Measurements from ENCODE around the gene ADISSP.

Gene ADISSP

GRCh38 chr20:3751305-3751674 lies 16.3 kb downstream of the ADISSP start:
- TF ChIP-seq, protein P1, sequence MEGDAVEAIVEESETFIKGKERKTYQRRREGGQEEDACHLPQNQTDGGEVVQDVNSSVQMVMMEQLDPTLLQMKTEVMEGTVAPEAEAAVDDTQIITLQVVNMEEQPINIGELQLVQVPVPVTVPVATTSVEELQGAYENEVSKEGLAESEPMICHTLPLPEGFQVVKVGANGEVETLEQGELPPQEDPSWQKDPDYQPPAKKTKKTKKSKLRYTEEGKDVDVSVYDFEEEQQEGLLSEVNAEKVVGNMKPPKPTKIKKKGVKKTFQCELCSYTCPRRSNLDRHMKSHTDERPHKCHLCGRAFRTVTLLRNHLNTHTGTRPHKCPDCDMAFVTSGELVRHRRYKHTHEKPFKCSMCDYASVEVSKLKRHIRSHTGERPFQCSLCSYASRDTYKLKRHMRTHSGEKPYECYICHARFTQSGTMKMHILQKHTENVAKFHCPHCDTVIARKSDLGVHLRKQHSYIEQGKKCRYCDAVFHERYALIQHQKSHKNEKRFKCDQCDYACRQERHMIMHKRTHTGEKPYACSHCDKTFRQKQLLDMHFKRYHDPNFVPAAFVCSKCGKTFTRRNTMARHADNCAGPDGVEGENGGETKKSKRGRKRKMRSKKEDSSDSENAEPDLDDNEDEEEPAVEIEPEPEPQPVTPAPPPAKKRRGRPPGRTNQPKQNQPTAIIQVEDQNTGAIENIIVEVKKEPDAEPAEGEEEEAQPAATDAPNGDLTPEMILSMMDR (conservative IDR thresholded peaks at IDR 0.05; ENCODE audit: control insufficient read depth, insufficient read depth, low read depth, low read length) = no peak
- DNase-seq (ENCODE audit: low read depth) = no peak
- no peak overlapping the region for H3K4me3 ChIP-seq (ENCODE audit: control insufficient read depth, low read depth, low read length)

GRCh38 chr20:3749689-3750531 lies 17.6 kb downstream of the ADISSP start:
- TF ChIP-seq, protein P1 (conservative IDR thresholded peaks at IDR 0.05; ENCODE audit: control insufficient read depth, insufficient read depth, low read depth, low read length) = no peak
- H3K4me3 ChIP-seq (ENCODE audit: control insufficient read depth, low read depth, low read length) = no peak overlapping the region
- no peak for DNase-seq (ENCODE audit: low read depth)

GRCh38 chr20:3749087-3749688 lies 18.4 kb downstream of the ADISSP start:
- DNase-seq (ENCODE audit: low read depth) = no peak
- H3K4me3 ChIP-seq (ENCODE audit: control insufficient read depth, low read depth, low read length) = no peak overlapping the region
- TF ChIP-seq, protein P1 (conservative IDR thresholded peaks at IDR 0.05; ENCODE audit: control insufficient read depth, insufficient read depth, low read depth, low read length) = no peak

DNA sequence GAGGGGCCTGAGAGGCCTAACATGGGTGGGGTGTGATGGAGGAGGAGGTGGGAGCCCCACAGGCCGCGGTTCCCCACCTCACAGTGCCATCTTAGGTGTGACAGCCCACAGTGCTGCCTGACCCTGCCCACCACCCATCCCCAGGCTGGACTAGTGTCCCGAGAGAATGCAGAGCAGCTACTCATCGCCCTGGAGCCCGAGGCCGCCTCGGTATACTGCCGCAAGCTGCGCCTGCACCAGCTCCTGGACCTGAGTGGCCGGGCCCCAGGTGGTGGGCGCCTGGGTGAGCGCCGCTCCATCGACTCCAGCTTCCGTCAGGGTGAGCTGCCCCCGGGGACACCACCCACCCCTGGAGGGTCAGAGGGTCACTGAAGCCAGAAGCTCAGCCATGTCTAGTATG lies 19.5 kb downstream of the ADISSP start:
- no peak for DNase-seq (ENCODE audit: low read depth)
- H3K4me3 ChIP-seq (ENCODE audit: control insufficient read depth, low read depth, low read length) = no peak overlapping the region
- TF ChIP-seq, protein P1 (conservative IDR thresholded peaks at IDR 0.05; ENCODE audit: control insufficient read depth, insufficient read depth, low read depth, low read length) = no peak

DNA sequence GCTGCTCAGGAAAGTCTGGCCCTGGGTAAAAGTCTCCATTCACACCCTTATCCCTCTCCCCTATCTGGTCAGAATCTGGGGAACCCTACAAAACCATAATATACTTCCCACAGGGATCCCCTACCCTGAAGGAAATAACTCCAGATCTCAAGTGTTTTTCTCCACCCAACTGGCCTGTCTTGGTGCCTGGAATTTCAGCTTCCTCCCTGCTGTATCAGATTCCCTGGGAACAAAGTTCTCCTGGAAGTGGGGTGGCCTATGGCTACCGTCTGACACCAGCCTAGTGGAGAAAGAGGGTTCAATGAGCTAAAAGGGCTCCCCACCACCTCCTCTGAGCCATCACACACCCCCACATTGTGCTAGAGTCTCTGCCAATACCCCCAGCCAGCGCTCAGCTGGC lies 20.1 kb downstream of the ADISSP start:
- TF ChIP-seq, protein P1 (conservative IDR thresholded peaks at IDR 0.05; ENCODE audit: control insufficient read depth, insufficient read depth, low read depth, low read length) = no peak
- H3K4me3 ChIP-seq (ENCODE audit: control insufficient read depth, low read depth, low read length) = no peak overlapping the region
- no peak for DNase-seq (ENCODE audit: low read depth)

- TF ChIP-seq, protein P1 (conservative IDR thresholded peaks at IDR 0.05; ENCODE audit: control insufficient read depth, insufficient read depth, low read depth, low read length) = no peak
- no peak overlapping the region for H3K4me3 ChIP-seq (ENCODE audit: control insufficient read depth, low read depth, low read length)
- DNase-seq (ENCODE audit: low read depth) = no peak
Measured at GRCh38 chr20:3745686-3746173, 21.8 kb downstream of the ADISSP start.
